T-helper 2 cell (primary cell): ENCODE measurements around the gene SLC6A9.

Experiments used
- DNase-seq, 5 experiments: peaks; one replicate each; pipeline versions ENCODE4 v3.0.0 to v3.0.0-alpha.2; 2012 to 2022

The SLC6A9 gene

DNA sequence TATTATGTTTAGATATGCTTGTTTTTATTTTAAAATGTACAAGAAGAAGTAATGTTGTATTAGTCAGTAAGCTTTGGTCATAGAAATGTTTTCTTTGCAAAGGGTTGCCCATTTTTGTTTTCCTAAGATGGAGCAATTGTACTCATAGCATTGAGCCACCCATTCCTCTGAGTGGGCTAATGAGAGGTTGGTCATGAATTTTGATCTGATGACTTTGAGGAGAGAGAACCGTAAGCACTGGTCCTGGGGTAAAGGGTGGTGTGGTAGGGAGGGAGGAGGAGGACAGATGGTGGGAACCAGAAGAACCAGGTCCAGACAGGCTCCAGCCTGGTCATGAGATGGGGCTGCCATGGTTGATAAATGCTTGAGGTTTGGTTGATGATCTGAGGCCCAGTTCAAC is 15.9 kb upstream of the SLC6A9 start:
- DNase-seq = no peak

DNA sequence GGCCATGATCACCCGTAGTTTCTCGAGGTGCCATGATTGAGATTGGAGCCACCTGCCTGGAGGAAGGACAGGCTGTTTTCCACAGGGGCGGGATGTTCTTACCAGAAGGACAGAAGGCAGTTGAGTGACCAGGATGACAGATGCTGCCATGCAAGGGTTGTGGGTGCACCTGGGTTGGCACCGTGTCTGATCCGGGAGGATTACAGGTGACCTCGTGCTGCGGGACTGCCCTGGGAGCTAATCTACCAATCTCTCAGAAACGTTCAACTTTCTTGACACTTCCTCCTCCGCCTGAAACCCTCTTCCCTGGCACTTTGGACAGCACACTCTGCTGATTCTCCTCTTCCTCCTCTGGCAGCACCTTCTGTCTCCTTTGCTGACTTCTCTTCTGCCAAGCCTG is 13.8 kb upstream of the SLC6A9 start:
- DNase-seq = no peak

DNA sequence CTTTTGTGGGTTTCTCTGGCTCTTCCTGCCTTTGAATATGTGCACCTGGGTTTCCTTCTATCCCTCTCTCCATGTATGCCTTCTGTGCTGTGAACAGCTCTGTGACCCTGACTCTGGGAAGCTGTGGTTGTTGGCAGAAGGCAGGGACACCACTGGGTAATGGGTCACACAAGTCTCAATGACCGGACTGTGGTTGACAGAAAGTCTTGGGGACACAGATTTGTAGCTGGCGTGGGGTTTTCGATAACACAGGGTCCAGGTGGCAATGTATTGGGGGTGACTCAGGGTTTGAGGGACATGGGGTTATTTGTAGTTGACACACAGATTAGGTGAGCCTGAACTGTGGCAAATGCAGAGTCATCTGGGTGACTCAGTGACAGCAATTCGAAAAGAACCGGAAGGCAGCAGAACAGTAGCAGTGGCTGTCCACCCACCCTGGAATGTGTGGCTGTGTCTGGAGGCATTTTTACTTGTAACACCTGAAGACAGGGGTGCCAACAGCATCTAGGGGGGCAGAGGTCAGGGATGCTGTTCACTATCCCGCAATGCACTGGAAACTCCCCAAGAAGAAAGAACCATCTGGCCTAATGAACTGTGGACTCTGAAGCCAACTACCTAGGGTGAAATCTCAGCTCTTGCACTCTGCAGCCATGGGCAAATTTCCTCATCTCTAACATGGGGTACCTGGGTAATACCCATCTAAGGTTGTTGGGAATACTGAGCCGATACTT is 13.0 kb upstream of the SLC6A9 start:
- DNase-seq = no peak

DNA sequence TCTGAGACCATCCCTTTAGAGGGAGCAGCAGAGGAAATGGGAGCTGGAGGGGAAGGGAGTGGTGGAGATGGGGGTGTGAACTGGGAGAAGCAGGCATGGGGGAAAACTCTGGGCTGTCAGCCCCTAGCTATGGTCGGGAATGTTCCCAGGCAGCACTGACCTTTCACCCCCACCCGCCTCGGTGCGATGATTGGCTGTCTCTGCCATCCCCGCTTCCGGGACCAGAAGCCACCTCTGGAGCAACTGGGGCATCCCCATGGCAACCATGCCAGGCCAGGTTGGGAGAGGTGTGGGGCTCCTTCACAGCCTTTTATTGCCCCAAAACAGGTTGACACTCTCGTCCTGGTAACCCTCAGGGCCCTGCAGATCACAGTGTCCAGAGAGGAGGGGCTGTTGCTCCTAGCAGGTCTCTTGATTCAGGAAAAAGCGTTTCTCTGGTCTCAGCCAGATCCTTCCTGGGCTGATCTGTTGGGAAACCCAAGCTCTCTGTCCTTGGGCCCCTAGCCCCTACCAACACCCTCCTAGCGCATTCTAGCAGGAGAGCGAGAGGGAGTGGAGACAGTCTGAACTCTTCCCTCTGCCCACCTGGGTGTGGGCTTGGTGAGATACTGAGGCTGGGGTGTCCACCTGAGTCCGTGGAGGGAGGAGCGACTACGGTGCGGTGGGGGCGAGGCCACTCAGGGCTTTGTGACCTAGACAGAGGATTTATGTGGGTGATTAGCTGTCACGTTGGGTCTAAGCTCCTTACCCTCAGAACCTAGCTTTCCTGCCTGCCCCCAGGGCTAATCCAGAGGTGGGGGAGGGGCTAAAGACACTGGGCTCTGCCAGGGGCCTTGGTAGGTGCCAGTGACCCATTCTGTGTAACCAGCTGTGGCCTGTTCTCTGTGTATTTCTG is 12.2 kb upstream of the SLC6A9 start:
- no peak for DNase-seq

DNA sequence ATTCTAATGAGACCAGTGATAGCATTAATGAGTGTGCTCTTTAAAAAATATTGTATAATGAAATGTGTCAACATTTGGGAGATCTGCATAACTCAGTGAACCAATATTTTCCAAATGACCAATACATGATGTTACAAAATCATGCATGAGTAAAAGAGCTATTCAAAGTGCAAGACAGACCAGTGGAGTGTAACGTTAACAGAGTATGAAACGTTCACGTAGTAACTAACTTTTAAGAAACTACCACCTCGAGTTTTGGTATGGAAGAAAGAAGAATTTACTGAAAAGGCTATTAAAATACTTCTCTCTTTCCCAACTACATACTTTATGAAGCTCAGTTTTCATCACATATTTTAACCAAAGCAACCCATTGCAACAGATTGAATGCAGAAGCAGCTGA is 9.6 kb upstream of the SLC6A9 start:
- DNase-seq = no peak

DNA sequence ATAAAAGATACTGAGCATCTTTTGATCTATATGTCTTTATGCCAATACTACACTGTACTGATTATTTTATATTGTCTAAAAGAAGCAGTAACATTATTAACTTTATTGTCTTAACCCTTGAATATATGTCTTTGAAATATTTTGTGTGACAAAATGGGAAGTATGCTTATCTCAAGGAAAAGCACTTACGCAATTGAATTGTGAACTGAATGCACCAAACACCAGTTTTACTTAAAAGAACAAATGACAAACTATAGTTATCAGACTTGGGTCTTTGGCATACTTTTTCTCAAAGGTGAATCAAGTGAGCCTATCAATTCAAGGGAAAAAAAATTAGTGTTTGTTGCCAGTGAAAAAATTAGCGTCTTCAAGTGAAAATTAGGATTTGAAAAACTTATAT is 9.2 kb upstream of the SLC6A9 start:
- no peak for DNase-seq

DNA sequence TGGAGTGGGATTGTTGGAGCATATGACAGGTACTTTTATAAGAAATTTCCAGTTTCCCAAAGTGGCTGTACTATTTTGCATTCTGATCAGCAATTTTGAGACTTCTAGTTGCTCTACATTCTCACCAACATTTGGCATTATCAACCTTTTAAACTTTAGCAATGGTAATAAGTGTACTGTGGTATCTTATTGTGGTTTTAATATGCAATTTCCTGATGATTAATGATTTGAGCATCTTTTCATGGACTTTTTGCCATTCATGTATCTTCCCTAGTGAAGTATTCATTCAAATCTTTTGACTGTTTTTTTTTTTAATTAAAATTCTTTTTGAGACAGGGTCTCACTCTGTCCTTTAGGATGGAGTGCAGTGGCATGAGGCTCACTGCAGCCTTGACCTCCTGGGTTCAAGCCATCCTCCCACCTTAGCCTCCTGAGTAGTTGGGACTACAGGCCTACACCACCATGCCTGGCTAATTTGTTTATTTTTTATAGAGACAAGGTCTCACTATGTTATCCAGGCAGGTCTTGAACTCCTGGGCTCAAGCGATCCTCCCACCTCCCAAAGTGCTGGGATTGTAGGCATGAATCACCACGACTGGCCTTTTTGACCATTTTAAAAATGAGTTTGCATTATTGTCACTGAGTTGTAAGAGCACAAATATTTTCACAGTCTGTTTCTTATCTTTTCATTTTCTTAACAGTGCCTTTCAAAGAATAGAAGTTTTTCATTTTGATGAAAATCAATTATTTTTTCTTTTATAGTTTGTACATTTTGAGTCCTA is 7.8 kb upstream of the SLC6A9 start:
- no peak for DNase-seq

DNA sequence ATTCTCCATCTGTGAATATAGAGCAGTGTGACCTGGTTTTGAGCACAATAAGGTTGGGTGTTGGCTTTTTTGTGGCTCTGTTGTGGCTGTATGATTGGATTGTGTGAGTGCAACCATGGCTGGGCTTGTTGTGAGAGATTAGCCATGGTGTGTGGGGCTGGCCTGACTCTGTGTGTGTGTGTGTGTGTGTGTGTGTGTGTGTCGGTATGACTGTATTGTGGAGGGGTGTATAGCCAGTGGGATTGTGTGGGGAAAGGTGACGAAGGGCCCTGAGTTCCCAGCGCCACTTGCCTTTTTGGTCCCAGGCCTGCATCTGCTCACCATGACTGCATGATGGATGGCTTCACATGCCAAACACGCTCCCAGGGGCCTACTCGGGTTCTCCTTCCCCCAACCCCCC is 5.9 kb upstream of the SLC6A9 start:
- DNase-seq = no peak

DNA sequence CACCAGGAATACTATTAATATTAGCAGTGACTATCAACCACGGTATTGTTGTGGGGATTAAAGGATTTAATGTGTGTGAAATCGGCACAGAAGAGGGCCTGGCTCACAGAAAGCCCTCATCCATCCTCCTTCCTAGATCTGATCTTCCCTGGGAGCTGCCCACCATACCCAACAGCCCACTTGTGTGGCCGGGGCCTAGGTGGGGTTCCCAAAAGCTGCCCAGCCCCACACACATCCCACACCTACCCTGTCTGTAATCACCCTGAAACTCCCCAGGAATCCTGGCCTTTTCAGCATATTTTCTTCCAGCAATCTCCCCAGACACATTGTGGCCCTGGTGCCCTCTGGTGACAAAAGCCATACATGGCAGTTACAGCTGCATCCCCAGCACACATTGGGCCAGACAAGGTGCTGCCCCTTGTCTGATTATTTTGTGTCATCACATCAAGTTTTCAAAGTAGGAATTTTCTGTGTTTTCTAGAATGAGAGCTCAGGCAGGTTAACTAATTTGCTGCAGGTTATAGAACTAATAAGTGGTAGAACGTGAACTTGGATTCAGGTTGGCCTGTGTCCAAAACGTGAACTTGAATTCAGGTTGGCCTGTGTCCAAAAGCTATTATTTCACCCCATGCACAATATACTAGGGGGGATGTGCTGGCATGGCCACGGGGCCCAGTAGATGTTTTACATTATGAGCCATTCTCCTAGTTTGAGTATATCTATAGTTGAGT is 5.3 kb upstream of the SLC6A9 start:
- peak in 4 of 5 experiments; percentile 32 to 57 (median 54) for DNase-seq

DNA sequence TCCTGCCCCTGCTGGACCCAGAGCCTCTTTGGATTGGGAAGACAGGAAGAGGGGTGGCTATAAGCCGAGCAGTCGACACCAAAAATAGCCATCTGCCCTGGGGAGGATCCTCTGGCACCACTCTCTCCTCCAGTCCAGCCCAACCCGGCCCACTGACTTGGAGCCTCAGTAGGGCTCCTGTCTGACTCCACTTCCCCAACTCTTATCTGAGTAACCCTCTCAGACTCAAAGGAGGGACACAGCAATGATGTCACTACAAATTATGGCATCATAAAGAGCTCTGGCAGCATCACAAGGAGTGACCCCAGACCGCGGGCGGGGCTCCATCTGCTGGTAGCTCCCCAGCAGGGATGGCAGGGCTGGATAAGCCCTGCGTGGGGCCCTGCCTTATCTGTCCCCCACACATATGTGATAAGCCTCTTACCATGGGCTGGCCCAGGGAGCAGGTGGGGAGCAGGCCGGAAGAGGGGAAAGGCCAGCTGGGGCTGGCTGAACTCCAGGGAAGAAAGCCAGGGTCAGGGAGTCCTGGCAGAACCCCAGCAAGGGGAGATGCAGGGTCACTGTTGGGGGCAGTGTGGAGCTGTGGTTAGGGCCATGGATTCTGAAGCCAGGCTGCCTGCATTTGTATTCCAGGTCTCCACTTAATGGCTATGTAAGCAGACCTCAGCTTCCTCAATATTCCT is 4.6 kb upstream of the SLC6A9 start:
- DNase-seq = no peak

DNA sequence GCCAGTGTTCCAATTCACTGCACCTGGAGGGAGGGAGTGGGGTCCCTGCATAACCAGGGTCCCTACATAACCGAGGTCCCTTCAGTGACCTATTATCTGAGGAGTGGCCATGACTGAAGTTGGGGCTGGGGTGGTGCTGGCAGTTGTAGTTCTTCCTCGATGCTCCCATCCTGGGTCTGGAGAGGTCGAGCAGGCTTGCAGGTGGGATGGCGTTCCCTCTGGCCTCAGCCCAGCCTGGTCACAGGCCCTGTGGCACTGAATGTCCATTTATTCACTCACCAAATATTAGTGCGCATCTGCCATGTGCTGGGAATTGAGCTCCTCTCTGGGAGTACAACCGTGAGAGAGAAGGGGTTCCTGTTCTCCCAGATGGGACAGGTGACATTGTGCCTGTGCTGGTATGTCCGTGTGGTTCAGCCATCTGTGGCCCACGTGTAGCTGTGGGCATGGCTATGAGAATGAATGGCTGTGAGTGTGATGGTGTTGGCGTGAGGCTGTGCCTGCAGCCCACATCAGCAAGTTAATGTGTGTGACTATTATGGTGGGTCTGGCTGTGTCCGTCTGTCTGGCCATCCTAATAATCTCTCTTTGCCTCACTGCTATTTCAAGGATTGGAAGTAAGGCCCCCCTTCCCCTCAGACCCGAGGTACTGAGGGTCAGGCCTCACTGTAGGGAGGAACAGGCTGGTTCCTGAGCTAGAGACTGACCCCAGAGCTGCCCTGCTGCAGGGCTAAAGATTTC is 3.9 kb upstream of the SLC6A9 start:
- DNase-seq = no peak

DNA sequence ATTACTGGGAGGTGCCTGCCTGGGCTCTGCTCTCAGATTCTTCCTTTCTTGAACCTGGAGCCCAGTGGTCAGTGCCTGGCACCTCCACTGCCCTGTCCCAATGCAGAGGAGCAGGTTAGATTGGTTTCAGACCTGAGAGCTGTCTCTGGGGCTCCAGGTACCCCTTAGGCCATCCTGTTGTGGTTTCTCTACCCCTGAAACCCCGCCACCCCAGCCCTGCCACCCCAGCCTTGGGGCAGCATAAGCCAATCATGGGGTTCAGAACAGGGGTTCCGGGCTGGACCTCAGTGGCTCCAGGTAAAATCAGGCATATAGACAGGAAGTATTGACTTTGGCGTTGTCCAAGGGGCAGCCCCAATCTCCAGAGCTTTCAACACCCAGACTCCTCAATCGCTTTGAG is 3.2 kb upstream of the SLC6A9 start:
- DNase-seq = no peak

DNA sequence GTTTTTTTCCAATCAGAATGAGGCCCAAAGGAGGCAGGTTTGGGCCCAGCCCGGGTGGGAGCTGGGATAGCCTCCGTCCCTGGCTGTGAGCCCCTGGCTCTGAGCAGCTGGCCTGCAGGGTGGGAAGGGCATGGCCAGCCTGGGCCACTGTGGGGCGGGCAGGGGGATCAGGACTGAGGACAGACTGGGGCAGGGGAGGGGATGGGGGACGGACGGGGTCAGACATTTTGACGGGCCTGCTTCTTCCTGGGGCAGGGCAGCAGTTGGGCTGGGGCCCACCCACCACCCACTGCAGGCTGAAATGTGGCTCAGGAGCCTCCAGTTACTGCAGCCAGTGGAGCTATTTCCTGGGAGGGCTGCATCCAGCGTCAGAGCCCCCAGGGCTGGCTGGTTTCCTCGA is 2.5 kb upstream of the SLC6A9 start:
- DNase-seq = no peak

DNA sequence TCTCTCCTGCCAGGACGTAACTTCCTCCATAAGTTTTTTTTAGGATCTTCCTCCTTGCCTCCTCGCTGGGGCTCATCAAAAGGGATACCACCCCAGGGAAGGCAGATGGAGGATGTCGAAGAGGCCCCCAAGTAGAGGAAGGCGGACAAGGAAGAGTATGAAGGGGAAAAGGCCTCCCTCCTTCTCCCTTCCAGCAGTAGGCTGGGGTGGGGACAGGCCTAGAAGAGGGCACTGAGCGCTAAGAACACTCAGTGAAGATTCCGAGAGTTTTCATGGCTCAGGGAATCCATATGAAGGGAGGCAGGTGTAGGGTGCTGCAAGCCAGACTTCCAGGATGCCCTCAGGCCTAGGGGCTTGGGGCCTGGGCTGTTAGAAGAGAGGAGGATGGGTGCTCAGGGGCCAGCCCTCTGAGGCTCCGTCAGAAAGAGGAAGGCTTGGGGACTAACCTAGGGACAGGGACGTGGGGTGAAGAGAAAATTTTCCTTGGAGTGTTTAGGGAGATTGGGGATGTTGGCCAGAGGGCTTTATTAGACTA is 1.8 kb upstream of the SLC6A9 start:
- no peak for DNase-seq

DNA sequence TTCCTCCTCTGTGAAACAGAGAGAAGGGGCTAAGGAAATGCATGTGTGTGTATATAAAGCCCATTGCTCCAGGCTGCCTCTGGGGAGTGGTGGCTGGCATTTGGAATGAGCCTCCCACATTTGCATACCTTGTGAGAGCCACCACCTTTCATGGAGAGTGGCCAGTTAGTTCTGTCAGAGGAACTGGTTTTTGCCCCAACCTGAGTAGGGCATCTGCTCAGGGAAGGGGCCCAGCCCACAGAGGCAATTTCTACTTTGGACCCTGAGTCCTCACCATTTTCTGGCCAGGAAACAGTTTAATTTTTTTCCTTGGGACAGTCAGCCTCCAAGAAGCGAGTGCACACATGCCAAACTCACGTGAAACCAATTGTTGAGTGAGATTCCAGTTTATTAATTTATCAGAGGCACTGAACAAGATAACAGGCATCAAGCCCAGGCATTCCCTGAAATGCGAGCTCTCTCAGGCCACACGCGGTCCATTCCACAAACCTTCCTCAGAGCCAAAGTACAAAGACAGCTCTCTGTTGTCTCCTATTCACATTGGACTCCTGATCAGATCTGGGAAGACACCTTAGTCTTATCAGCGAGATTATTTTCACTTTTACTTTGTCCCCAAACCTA is 1.0 kb upstream of the SLC6A9 start:
- DNase-seq = no peak

DNA sequence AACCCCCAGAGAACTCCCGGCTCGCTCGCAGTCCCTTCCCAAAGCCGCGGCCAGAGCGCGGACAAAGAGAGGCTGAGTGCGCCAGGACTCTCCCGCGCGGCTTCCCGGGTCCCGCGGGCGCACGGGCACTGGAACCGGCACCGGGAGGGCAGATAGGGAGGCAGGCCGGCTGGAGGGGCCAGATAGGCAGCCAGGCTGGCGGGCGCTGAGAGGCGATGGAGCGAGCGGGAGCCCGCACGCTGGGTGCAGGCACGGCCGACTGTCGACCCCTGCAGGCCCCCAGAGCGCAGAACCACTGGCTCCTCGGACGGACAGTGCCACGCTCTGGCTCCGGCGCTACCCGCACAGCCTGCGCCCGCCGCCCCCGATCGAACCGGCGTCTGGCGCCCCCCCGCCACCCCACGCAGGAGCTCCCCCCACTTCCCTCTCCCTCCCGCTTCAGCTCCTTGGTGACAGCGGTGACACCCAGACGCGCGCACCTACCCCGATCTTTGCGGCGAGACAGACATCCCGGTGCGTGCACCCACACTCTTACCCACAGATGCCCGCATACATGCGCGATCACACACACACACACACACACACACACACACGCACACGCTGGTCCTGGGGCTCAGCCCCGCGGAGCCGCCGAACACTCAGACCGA is 534 bp downstream of the SLC6A9 start:
- DNase-seq = peak; percentile 29 to 68 (median 41)

DNA sequence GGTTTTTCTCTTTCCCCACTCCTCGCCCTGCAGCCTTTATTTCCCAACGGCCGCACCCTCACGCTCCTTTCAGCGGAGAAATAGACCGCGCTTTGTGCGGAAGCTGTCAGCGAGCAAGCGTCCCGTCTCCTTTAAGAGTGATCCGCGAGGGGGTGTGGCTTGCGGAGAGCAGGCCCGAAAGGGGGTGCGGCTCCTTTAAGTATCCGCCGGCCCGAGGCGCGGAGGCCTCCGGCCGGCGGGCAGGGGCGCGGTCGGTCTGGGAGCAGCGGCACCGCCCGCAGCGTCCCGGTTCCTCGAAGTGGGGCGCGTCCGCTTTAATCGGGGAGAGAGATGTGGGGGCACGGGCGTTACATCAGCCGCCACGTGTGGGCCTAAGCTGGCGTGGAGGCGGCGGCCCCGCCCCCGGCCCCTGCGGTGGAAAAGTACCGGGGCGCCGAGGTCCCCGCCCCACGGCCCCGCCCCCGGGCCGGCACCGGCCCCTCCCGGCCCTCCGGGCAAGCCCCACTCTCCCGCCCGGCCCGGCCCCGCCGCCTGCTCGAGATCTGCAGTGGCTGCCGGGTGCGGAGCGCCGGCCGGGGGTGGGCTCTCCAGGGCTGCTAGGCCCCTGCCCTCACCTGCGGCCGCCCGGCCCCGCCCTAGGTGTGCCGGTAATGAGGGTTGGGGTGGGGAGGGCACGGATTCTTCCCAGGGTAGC is 1.2 kb downstream of the SLC6A9 start:
- DNase-seq = peak; percentile 70 to 91 (median 79)

DNA sequence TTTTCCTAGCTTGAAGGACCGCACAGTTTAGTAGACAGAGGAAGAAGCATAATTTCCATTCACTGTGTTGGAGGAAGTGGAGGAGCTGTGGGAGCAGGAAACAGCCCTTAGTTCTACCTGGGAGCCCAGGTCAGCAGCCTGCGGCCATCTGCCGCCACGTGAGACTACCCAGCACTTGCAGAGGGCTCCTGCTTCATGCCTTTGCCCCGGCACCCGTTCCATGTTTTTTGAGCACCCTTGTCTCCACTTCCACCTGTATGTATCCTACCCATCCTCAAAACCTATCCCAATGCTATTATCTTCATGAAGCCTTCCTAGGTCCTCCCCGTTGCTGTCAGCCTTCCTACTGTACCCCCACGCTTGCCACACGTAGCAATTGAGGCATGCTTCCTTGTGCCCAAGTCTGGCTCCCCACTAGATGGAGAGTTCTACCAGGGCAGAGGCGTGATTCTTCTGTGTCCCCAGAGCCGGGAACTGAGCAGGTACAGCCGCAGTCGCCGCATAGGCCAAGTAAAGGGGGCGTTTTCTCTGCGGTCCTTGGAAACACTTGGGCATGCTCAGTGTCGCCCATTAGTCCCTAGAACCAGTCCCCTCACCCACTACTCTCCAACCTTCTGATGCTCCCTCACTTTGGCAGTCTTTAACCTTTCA is 1.9 kb downstream of the SLC6A9 start:
- no peak for DNase-seq

DNA sequence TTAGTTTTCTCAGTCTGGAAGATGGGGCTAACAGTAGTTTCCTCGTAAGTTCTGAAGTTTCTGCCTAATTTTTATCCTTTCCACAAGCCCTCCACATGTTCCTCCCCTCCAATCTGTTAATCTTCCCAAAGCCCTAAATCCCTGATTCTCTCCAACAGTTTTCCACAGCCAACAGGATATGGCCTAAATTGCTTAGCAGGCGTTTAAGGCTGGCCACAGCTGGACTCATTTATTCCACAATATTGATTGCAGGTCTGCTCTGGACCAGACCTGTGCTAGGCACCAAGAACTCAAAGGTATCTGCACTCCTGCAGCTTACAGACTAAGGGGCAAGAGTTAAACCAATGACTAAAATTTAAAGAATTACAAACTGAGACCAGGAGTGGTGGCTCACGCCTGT is 3.9 kb downstream of the SLC6A9 start:
- DNase-seq = no peak
